Fibroblast of mammary gland (primary cell): ENCODE results near the gene CHMP6.

ENCODE experiments used
- DNase-seq: peaks from one replicate; pipeline ENCODE4 v3.0.0-alpha.2; 2010; ENCODE audit warnings: low read depth
- H3K4me3 ChIP-seq: 2 replicates; pipeline ENCODE4 v1.5.1; 2011; ENCODE audit warnings: low read depth, mild to moderate bottlenecking, low read length, moderate library complexity; ENCODE audit not compliant: control insufficient read depth
- TF ChIP-seq, protein P1 (sequence below): conservative IDR thresholded peaks from 2 replicates; pipeline ENCODE4 v1.5.1; 2011; ENCODE audit warnings: low read depth, low read length, inconsistent platforms; ENCODE audit not compliant: control insufficient read depth, insufficient read depth

The CHMP6 gene

DNA sequence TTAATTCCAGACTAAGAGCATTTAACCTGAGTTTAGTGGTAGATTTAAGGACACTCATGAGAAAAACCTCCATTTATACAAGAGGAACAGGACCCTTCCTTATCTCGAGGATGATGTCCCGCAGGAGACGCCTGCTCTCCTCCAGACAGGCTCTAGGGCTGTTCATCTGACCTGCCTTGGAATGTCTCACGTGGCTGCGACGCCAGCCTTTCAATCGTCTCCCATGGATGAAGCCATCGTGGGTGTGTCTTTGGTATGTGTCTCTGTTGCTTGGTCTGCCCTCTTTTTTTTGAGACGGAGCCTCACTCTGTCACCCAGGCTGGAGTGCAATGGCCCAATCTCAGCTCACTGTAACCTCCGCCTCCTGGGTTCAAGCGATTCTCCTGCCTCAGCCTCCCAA is 16.5 kb downstream of the CHMP6 start:
- TF ChIP-seq, protein P1, sequence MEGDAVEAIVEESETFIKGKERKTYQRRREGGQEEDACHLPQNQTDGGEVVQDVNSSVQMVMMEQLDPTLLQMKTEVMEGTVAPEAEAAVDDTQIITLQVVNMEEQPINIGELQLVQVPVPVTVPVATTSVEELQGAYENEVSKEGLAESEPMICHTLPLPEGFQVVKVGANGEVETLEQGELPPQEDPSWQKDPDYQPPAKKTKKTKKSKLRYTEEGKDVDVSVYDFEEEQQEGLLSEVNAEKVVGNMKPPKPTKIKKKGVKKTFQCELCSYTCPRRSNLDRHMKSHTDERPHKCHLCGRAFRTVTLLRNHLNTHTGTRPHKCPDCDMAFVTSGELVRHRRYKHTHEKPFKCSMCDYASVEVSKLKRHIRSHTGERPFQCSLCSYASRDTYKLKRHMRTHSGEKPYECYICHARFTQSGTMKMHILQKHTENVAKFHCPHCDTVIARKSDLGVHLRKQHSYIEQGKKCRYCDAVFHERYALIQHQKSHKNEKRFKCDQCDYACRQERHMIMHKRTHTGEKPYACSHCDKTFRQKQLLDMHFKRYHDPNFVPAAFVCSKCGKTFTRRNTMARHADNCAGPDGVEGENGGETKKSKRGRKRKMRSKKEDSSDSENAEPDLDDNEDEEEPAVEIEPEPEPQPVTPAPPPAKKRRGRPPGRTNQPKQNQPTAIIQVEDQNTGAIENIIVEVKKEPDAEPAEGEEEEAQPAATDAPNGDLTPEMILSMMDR, result no peak
- no peak for DNase-seq

DNA sequence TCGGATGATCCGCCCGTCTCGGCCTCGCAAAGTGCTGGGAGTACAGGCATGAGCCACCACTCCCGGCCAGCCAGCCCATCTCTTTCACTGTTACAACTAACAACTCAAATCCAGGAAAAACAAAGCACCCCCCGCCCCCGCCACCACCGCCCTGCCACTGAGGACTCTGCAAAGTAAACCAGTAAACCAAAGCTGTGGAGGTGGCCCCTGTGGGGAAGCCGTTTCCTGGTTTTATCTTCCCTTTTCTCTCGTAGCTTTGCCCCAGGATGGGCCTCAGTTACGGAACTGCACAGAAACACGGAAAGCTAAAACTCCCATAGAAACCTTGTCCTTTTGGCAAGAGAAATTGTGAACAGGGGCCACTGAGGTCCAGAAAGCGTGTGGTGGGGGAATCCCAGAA is 17.5 kb downstream of the CHMP6 start:
- no peak overlapping the region for H3K4me3 ChIP-seq
- TF ChIP-seq, protein P1, result no peak
- DNase-seq, result no peak

More for the DNA sequence above, 16.5 kb downstream of the CHMP6 start:
- no peak overlapping the region for H3K4me3 ChIP-seq

DNA sequence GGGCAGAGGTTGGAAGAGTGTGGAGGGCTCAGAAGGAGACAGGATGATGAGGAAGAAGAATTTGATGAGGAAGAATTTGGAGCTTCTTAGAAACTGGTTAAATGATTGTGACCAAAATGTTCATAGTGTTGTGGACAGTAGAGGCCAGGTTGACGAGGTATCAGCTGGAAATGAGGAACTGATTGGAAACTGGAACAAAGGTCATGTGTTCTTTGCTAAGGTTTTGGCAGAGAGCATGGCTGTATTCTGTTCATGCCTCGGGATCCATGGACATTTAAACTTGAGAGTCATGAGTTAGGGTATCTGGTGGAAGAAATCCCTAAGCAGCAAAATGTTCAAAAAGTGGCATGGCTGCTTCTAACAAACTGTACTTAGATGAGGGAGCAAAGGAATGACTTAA is 19.3 kb downstream of the CHMP6 start:
- no peak overlapping the region for H3K4me3 ChIP-seq
- TF ChIP-seq, protein P1, result no peak
- DNase-seq, result no peak

DNA sequence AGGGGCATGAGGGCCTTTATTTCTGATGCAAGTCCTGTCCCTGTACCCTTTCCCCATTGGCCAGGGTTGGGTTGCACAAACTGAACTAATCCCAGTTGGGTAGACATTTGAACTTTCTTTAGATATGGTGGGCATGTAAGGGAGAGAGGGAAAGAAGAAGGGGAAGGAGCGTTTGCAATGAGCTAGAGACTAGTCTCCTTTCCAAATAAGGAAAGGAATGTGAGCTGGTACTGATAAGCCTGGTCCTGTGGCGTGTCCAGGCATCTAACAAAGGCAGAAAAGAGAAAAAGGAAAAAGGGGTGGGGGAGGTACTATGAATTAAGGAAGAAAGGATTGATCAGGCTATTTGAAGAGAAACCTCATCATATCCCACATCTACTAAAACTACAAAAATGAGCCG is 20.3 kb downstream of the CHMP6 start:
- TF ChIP-seq, protein P1, result no peak
- DNase-seq, result no peak
- no peak overlapping the region for H3K4me3 ChIP-seq

DNA sequence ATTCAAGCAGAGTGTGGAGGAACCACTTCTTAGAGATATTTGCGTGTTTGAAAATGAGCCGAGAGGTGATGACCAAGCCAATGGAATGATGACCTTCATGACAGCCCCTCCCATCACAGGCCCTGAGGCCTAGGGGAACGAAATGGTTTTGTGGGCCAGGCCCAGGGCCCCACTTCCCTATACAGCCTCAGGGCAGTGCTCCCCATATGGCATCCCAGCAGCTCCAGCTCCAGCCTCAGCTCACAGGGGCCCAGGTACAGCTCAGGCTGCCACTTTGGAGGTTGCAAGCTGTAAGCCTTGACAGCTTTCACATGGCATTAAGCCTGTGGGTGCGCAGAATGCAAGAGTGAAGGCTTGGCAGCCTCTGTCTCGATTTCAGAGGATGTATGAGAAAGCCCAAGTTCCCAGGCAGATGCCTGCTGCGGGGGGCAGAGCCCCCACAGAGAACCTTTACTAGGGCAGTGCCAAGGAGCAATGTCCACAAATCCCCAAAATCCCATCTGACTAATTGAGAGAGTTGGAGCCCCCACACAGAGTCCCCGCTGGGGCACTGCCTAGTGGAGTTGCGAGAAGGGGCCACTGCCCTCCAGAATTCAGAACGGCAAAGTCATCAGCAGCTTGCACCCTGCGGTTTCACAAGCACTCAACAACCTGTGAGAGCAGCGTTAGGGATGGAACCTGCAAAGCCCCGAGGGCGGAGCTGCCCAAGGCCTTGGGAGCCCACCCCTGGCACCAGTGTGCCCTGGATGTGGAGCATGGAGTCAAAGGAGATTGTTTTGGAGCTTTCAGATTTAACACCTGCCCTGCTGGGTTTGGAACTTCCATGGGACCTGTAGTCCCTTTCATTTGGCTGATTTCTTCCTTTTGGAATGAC is 21.2 kb downstream of the CHMP6 start:
- no peak for DNase-seq
- no peak overlapping the region for H3K4me3 ChIP-seq
- TF ChIP-seq, protein P1, result no peak

DNA sequence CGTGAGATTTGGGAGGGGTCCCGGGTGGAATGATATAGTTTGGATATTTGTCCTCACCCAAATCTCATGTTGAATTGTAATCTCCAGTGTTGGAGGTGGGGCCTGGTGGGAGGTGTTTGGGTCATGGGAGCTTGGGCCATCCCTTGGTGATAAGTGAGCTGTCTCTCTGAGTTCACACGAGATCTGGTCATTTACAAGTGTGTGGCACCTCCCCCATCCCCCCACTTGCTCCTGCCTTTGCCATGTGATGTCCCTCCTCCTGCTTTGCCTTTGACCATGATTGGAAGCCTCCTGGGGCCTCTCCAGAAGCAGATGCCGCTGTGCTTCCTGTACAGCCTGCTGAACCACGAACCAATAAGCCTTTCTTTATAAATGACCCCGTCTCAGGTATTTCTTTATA is 22.0 kb downstream of the CHMP6 start:
- H3K4me3 ChIP-seq, result no peak overlapping the region
- TF ChIP-seq, protein P1, result no peak
- no peak for DNase-seq
